HG02981 (cell line): ENCODE measurements around the gene PDE10A.

ENCODE experiments used
- ATAC-seq: cut with Tn5 transposase; IDR thresholded peaks from one replicate; pipeline ENCODE4 v1.9.1; 2021; ENCODE audit warnings: mild to moderate bottlenecking, moderate library complexity; ENCODE audit not compliant: unreplicated experiment

Gene PDE10A

DNA sequence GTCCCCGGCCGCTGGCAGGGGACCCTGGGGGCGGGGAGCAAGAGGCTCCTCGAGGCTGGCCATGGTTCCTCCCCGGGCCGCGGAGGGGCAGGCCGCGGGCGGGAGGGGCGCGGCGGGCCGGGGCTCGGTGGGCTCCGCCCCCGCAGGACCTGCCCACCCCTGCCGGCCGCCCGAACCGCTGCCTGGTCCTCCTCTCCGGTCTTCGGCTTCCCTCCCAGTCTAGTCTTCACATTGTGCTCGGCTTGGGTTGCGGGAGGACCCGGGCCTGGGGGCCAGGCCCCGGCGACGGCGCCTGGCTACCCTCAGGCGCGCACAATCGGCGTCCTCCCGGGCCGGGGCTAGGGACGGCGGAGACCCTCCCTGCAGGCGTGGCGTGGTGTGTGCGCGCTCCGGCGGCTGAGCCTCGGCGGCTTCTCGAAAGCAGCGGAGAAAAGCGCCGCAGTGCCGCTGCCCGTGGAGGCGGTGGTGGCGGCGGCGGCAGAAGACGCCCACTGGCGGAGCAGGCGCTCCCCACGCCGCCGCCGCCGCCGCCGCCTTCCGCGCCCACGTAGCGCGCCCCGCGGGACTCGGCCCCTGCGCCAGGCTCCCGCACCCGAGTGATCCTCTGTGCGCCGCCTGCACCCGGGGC lies at the start of gene PDE10A:
TSS of gene PDE10A (minus strand) at position 493 of the 628 bp plus-strand sequence. CDS start at position 63, 430 bp downstream.
- ATAC-seq = no peak

DNA sequence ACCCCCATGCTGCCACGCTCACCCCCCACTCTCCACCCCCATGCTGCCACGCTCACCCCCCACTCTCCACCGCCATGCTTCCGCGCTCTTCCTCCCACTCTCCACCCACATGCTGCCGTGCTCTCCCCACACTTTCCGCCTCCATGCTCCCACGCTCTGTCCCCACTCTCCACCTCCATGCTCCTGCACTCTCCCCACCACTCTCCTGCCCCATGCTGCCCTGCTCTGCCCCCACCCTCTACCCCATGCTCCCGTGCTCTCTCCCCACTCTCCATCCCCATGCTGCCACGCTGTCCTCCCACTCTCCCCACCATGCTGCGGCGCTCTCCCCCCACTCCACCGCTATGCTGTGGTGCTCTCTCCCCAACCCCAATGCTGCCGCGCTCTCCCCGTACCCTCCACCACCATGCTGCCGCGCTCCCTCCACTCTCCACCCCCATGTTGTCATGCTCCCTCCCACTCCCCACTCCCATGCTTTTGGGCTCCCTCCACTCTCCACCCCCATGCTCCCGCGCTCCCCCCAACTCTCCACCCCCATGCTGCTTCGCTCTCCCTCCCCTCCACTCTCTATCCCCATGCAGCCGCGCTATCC lies 46.0 kb upstream of the PDE10A start:
- no peak for ATAC-seq

DNA sequence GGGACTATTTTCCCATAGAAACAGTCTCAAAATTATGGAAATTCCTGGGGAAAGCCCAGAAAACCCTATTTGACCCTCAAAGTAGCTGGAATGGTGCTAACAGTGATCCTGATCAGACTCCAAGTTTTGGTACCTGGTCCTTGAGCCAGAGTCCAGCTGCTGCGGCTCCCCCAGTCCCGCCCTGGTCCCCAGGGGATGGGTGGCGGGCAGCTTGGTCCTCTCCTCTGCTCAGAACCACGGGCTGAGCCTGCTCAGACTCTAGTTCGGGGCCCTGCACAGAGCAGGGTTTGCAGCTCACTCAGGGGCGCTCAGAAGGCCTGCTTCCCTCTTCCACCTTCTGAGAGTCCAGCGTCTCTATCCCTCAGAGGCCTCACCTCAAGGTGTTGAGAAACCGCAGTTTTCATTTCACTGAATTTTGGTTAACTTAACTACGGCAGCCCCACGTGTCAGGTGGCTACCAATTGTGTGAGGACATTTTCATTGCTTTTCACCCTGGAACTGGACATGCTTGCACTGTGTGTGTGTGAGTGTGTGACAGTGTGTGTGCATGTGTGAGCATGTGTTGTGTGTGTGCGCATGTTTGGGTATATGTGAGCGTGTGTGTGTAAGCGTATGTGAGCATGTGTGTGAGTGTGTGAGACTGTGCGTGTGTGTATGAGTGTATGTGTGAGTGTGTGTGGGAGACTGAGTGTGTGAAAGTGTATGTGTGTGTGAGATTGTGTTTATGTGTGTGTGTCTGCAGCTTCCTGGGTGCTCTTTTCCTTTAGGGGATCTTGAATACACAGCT lies 44.2 kb upstream of the PDE10A start:
- no peak for ATAC-seq

DNA sequence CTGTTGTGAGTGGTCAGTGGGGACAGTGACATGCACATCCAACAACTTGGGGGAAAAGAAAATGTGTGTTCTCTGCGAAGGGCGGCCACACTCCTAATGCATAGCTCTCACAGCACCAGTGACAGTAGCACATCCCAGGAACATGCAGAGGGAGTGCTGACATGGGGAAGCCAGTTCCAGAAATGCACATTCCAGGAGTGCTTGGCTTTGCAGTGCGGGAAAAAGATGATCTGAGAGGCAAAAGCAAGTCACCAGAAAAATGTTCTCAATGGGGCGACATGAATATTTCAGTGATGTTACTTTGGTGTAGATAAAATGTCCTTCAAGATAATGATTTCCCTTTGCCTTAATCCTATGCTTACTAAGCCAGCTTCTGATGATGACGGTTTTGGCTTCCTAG lies 42.9 kb upstream of the PDE10A start:
- ATAC-seq = no peak

GRCh38 chr6:165704045-165704748 lies 41.2 kb upstream of the PDE10A start:
- peak; percentile 36 for ATAC-seq

DNA sequence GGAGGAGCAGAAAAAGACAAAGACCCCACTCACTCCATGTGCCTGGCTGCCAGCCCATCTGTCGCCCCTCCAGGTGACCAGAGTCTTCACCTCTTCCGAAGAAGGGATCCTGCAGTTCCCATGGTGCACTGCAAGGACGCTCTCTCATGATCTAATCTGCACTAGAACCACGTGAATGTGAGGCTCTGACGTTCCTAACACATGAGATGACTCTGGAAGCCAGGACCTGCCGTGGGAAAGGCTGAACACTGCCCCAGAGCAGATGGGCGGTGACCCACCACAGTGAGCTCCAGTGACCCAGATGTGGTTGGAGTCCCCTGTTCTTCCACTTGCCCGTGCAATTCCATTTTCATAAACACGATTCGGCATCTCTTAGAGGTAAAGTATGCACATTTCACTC lies 39.6 kb upstream of the PDE10A start:
- no peak for ATAC-seq

GRCh38 chr6:165701564-165702354 lies 38.7 kb upstream of the PDE10A start:
- ATAC-seq = peak; percentile 74

- no peak for ATAC-seq
These were observed 38.0 kb upstream of the PDE10A start for GRCh38 chr6:165701005-165701404.

- ATAC-seq = no peak
These were observed 35.8 kb upstream of the PDE10A start for GRCh38 chr6:165698868-165699267.

- no peak for ATAC-seq
These were observed 34.1 kb upstream of the PDE10A start for GRCh38 chr6:165697171-165697570.

DNA sequence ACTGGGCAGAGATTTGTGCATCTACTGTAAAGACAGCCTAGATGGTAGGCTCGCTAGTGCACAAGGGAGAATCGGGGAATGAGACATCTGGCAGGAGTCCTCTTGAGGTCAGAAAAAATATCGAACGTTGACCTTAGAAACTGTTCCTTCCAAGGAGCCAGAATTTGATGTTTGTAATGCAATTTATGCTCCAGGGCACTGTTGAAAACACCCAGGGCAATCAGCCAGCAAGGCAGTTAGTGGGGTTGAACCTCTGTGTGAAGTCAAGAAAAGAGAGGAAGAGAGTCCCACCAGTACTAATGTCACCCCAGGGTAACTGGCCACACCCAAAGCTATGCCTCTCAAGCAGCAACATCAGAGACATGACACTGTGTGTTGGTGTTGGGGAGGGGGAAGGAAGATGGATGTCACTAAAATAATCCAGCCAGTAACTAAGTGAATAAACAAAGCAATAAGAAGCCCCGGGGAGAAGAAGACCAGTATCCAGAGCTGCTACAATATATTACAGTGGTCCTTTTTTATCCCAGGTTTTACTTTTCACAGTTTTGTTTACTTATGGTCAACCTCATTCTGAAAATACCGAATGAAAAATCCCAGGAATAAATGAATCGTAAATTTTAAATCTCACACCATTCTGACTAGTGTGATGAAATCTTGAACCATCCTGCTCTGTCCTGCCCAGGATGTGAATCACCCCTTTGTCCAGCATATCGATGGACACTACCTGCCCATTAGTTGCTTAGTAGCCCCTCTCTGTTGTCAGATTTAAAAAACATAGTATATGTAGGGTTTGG lies 32.9 kb upstream of the PDE10A start:
- ATAC-seq = no peak

DNA sequence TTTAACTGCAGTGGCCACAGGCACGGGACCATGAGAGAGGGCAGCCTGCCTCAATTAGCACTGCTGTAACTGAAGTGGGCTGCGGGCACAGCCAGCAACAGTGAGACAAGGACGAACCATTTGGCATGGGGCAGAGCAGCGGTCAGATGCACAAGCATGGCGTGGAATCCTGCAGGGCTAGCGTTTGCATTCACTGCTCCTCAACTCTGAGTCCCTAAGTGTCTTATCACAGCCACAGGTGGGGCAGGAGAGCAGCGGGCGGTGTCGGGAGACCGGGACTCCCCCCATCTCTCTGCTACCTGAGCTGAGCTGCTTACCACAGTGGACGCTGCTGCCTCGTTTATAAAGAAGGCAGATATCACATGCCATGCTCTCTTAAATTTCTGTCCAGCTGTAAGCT lies 31.3 kb upstream of the PDE10A start:
- ATAC-seq = no peak

- no peak for ATAC-seq
These were observed 29.1 kb upstream of the PDE10A start for GRCh38 chr6:165692106-165692653.

GRCh38 chr6:165689699-165690098 lies 26.7 kb upstream of the PDE10A start:
- ATAC-seq = no peak

- no peak for ATAC-seq
These were observed 23.7 kb upstream of the PDE10A start for GRCh38 chr6:165686596-165687365.

GRCh38 chr6:165685302-165685701 lies 22.3 kb upstream of the PDE10A start:
- ATAC-seq = no peak

- ATAC-seq = no peak
These were observed 21.3 kb upstream of the PDE10A start for GRCh38 chr6:165684333-165684732.

- no peak for ATAC-seq
These were observed 17.9 kb upstream of the PDE10A start for GRCh38 chr6:165680975-165681374.

DNA sequence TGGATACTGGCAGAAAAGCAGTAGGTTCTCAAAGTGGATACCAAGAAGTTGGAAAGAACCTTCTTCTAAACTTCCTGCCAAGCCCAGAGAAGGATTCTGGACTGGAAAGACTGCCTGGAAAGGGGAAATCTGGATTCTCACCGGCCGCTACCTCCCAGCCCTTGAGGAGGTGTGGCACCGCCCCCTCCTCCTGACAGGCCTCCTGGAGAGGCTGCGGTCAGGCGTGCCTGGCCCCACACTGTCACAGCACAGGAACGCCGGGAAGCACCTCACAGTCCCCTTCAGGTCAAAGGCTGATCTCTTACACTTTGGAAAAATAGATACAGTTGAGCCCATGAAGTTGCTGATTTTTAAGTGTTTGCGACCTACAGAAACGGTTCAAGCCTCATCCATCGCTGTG lies 16.3 kb upstream of the PDE10A start:
- no peak for ATAC-seq
